NCI-H526 treated with DMSO at 0.1 percent for 48 hours (cell line): ENCODE results near the gene FAM161B.
A peak's percentile ranks its signal among the peaks of the same experiment; 100 is the strongest.
"Not testable (repeated sequence)": the region's sequence is repeated elsewhere in the genome, so short reads cannot be mapped to it uniquely, and the experiment has no call there.

Source experiments
- DNase-seq: peaks from one replicate; lab custom pipeline; 2025; lab: John Stamatoyannopoulos, UW

FAM161B gene, protein sequence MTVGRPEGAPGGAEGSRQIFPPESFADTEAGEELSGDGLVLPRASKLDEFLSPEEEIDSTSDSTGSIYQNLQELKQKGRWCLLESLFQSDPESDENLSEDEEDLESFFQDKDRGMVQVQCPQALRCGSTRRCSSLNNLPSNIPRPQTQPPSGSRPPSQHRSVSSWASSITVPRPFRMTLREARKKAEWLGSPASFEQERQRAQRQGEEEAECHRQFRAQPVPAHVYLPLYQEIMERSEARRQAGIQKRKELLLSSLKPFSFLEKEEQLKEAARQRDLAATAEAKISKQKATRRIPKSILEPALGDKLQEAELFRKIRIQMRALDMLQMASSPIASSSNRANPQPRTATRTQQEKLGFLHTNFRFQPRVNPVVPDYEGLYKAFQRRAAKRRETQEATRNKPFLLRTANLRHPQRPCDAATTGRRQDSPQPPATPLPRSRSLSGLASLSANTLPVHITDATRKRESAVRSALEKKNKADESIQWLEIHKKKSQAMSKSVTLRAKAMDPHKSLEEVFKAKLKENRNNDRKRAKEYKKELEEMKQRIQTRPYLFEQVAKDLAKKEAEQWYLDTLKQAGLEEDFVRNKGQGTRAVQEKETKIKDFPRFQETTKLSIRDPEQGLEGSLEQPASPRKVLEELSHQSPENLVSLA

GRCh38 chr14:73949752-73950734, at the start of gene FAM161B, which contains the start of gene COQ6:
TSS of gene FAM161B (minus strand) at chr14:73950094. CDS start at chr14:73950026, 68 bp downstream.
TSS of gene COQ6 (plus strand) at chr14:73950302. CDS start at chr14:73950333, 31 bp downstream.
- DNase-seq: peak; percentile 97

DNA sequence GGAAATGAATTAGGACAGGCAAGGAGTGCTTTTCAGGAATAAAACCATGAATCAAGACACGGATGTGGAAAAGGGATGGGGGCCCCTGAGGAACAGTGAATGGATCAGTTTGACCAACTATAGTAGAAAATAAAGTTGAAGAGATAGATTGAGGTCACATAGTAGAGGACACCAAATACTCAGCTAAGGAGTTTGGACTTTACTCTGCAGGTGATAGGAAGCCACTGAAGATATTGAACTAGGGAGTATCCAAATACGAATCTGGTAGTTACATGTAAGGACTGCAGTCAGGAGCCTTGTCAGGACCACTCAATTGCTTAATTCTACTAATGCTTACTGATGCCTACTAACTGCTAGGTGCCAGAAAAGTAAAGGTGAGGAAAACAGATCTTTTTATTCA, 48.8 kb upstream of the FAM161B start:
- no peak for DNase-seq

GRCh38 chr14:73997944-73998447, 48.1 kb upstream of the FAM161B start:
- DNase-seq: no peak

- DNase-seq: no peak
These were observed 47.4 kb upstream of the FAM161B start for GRCh38 chr14:73997108-73997943.

GRCh38 chr14:73996731-73997107, 46.8 kb upstream of the FAM161B start:
- no peak for DNase-seq

DNA sequence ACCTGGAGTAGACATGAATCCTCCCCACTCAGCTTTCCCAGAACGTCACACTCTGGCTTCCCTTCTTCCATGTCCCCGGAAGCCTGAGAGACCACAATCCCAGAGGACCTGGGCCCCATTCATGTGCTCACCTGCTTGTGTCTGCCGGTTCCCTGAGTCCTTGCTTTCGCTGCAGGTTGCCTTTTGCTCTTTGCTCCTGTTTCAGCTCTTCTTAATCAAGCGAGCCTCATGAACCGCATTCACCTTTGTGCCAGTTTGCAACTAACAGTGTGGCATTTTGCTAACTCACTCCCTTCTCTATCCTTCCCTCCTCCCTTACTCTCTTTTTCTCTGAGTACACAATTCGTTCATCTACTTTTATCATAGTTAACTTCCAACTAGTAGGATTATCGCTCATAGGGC, 46.1 kb upstream of the FAM161B start:
- DNase-seq: no peak

- DNase-seq: not testable (repeated sequence)
These were observed 45.0 kb upstream of the FAM161B start for GRCh38 chr14:73994926-73995325.

DNA sequence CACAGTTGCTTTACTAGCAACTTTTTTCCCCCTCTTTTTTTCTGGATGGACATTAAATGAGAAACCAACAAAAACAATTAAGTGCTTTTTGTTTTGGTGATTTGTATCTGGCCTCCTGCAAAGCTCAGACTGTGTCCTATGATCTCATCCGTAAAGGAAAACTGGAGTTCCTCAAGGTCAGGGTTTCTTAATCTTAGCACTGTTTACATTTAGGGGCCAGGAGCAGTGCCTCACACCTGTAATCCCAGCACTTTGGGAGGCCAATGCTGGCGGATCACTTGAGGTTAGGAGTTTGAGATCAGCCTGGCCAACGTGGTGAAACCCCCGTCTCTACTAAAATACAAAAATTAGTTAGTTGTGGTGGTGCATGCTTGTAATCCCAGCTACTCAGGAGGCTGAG, 41.2 kb upstream of the FAM161B start:
- no peak for DNase-seq

DNA sequence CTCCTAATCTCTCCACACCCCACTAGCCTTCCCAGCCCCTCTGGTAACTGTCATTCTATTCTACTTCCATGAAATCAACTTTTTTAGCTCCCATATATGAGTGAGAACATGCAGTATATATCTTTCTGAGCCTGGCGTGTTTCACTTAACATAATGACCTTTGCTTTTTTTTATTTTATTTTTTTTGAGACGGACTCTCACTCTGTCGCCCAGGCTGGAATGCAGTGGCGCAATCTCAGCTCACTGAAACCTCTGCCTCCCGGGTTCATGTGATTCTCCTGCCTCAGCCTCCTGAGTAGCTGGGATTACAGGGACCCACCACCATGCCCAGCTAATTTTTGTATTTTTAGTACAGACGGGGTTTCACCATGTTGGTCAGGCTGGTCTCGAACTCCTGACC, 38.8 kb upstream of the FAM161B start:
- DNase-seq: not testable (repeated sequence)

- DNase-seq: no peak
These were observed 38.2 kb upstream of the FAM161B start for GRCh38 chr14:73988065-73988464.

- no peak for DNase-seq
These were observed 28.0 kb upstream of the FAM161B start for GRCh38 chr14:73977896-73978295.

DNA sequence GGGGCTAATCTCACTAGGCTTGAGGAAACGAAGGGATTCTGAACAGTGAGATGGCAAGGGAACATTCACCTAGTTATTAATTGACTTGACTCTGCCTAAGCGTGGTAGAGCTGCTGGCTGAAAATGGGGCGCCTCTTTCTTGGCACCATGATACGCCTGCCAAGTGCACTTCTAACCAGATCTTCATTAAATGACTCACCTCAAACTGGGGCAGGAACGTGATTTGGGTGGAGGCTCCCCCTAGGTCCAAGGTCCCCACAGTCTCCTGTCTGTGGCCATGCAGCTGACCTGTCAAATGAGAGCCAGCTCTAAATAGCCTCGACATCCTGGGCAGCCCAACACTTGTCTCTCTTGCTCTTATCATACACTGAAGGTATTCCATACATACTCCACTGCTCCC, 26.2 kb upstream of the FAM161B start:
- no peak for DNase-seq

DNA sequence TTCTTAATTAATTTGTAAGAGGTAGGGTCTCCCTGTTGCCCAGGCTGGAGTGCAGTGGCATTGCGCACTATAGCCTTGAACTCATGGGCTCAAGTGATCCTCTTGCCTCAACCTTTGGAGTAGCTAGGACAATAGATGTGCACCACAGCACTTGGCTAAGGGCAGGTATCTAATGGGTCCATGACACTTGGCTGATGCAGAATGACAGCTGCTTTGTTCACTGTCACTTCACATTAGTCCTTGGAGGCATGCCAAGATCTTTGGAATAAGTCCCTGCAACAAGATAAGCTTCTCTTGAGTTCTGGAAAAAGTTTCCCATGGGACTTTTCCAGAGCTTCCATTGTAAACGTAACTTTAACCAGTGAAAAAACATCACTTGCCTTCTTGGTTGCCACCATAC, 23.6 kb upstream of the FAM161B start:
- DNase-seq: no peak

GRCh38 chr14:73968885-73969284, 19.0 kb upstream of the FAM161B start:
- DNase-seq: no peak

DNA sequence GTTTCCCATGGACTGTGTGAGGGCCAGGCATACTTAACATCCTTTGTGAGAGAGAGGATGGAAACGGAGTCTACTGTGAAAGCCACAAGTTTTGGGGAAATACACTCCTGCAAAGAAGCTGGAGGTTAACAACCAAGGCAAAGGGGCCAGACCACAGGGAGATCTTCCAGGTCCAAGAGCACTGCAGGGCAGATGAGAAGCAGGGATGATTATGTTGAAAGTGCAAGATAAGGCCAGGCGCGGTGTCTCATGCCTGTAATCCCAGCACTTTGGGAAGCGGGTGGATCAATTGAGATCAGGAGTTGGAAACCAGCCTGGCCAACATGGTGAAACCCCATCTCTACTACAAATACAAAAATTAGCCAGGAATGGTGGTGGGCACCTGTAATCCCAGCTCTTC, 15.3 kb upstream of the FAM161B start:
- no peak for DNase-seq

- no peak for DNase-seq
These were observed 11.3 kb upstream of the FAM161B start for GRCh38 chr14:73961192-73961591.

- DNase-seq: no peak
These were observed 8.7 kb upstream of the FAM161B start for GRCh38 chr14:73958591-73958990.

- no peak for DNase-seq
These were observed 5.8 kb upstream of the FAM161B start for GRCh38 chr14:73955674-73956073.

DNA sequence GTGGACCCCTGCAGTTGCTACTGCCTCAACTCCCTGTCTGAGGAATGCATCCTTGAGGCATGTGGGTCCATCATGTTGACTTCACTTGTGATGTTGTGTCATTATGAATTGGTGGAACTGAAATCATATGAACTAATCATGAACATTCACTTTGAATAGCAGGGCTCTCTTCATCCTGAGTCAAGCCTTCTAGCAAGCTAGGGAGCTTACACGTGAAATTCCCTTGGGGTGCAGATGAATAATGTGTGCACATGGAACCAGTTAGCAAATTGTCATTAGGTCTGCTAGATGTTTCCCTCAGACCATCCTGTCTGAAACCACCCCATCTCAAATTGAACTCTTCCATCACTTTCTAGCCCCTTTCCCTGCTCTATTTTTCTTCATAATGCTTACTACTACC, 3.8 kb upstream of the FAM161B start:
- no peak for DNase-seq

DNA sequence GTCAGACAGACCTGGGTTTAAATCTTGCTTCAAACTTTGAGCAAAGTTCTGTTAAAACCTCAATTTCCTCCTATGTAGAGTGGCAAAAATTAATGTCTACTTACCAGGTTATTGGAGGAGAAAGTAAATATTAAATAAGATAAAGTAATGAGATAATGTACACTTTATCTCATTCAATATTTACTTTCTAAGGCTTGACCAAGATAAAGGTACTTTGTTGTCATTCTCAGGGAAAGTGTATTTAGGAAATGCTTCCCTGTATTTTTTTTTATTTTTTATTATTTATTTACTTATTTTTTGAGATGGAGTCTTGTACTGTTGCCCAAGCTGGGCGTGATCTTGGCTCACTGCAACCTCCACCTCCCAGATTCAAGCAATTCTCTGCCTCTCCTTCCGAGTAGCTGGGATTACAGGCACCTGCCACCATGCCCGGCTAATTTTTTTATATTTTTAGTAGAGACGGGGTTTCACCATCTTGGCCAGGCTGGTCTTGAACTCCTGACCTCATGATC, 4.7 kb downstream of the FAM161B start:
- no peak for DNase-seq
